Activated CD8-positive, alpha-beta T cell treated with anti-CD3 and anti-CD28 coated beads for 36 hours (primary cell): ENCODE results near the gene KCTD16. TPM values are rescaled to one million over a fixed set of nuclear protein-coding genes. Genes with fewer than 3 reads are reported as not detected.

Experiments
- ATAC-seq: fragments of 200-7000 bp; cut with Tn5 transposase; one replicate; pipeline ENCODE4 v1.10.0; 2021; ENCODE audit warnings: mild to moderate bottlenecking, moderate library complexity
- CTCF ChIA-PET: fragments of 350-600 bp; sonication (Branson Sonifier 250); formaldehyde crosslinking; loops from one replicate; lab custom pipeline; 2021; ENCODE audit warnings: antibody characterized with exemption; lab: Charles Lee
- POLR2A ChIA-PET: fragments of 350-600 bp; sonication (Branson Sonifier 250); formaldehyde crosslinking; loops from one replicate; lab custom pipeline; 2021; ENCODE audit warnings: antibody characterized with exemption; lab: Charles Lee
- DNase-seq: peaks from one replicate; pipeline ENCODE4 v3.0.0-alpha.2; 2020
- H3K27ac Mint-ChIP-seq: one replicate; pipeline ENCODE4 v1.8.0; 2021; ENCODE audit warnings: mild to moderate bottlenecking, mixed read lengths
- H3K27me3 Mint-ChIP-seq: one replicate; pipeline ENCODE4 v1.8.0; 2021; ENCODE audit warnings: mixed read lengths
- H3K36me3 Mint-ChIP-seq: one replicate; pipeline ENCODE4 v1.8.0; 2021; ENCODE audit warnings: low read depth, mixed read lengths
- H3K4me1 Mint-ChIP-seq: one replicate; pipeline ENCODE4 v1.8.0; 2021; ENCODE audit warnings: low read depth, mixed read lengths
- H3K4me3 Mint-ChIP-seq: one replicate; pipeline ENCODE4 v1.8.0; 2021; ENCODE audit warnings: mild to moderate bottlenecking, moderate library complexity, mixed read lengths
- H3K9me3 Mint-ChIP-seq: one replicate; pipeline ENCODE4 v1.8.0; 2021; ENCODE audit warnings: mixed read lengths
- CTCF ChIP-seq: fragments of 200-600 bp; IDR thresholded peaks from one replicate; pipeline ENCODE4 v1.8.0; 2022; ENCODE audit warnings: antibody characterized with exemption, mild to moderate bottlenecking
- intact Hi-C: fragments of 100-400 bp; cut with micrococcal nuclease; formaldehyde crosslinking; loops from one replicate; pipeline ENCODE4 v1.10.0; 2022
- total RNA-seq, 2 experiments: library from RNA; stranded (reverse); gene quantifications; one replicate each; pipeline ENCODE4 v1.2.3, GENCODE V29; 2021

Gene KCTD16
- total RNA-seq, 2 experiments from 2014 or later: 0.27 to 0.29 TPM

DNA sequence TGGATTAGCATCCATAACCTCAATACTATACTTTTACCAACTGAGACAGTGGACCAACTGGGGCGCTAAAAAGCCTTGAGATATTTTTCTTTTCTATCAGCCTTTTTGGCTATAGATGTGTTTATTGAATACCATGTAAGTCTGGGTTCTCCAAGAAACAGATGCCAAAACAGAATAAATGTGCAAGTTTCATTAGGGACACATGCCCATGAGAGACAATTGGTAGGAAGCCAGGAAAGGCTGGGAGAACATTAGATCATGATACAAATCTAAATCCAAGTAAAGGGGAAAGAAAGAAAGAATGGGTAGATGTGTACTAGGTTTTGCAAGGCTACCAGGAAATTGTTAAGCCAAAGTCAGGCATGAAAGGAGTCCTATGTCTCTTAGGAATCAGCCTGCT, 152.5 kb downstream of the KCTD16 start:
- Mint-ChIP-seq H3K27ac (no peak overlapping the region), H3K9me3 (no peaks in the 10 kb centered on the region), H3K27me3 (no peaks in the 10 kb centered on the region), H3K4me3 (no peak overlapping the region), H3K36me3 (no peaks in the 10 kb centered on the region), H3K4me1 (no peaks in the 10 kb centered on the region)
- POLR2A ChIA-PET: no interaction called here
- no peak for TF ChIP-seq CTCF
- intact Hi-C loops: no loop called here
- DNase-seq (no peak), ATAC-seq (no peak)
- CTCF ChIA-PET: no interaction called here

DNA sequence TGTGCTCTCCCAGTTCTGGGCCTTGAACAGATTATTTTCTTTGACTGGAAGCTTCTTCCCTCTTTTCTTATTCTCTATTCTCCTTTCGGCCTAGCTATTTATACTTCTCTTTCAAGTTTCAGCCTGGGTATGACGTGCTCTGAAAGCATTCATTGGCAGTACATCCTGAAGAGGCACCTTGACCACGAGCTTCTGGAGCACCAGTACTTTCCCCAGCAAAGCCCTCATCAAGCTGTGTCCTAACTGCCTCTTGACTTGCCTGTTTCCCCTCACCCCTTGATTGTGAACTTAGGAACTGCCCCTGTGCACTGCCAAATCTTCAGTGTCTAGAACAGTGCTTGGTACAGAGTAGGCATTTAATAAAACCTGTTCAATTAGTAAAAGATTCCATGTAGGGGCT, 154.9 kb downstream of the KCTD16 start:
- ATAC-seq: no peak
- TF ChIP-seq CTCF: no peak
- ChIA-PET POLR2A (no interaction called here), CTCF (no interaction called here)
- no peak for DNase-seq
- no peaks in the 10 kb centered on the region for H3K4me1 Mint-ChIP-seq
- H3K36me3 Mint-ChIP-seq: no peaks in the 10 kb centered on the region
- H3K4me3 Mint-ChIP-seq: no peak overlapping the region
- no peaks in the 10 kb centered on the region for H3K27me3 Mint-ChIP-seq
- intact Hi-C loops: no loop called here
- no peak overlapping the region for H3K27ac Mint-ChIP-seq
- H3K9me3 Mint-ChIP-seq: no peaks in the 10 kb centered on the region

DNA sequence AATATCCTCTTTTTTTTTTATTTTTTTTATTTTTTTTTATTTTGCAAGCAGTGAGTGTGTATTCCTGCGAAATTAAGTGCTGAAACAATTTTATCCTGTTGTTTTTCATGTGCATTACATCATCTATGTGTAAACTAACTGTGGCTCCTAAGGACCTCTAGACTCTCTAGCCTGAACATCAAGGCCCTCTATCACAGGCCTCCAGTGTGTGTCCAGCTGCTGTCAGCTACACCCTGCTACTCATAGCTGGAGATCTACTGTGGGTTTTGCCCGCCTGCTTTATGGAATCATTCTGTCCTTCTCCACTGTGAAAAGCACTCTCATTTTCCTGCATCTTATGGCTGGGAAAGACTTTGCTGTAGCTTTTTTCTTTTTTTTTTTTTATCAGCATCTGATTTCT, 157.8 kb downstream of the KCTD16 start:
- Mint-ChIP-seq H3K27ac (no peak overlapping the region), H3K9me3 (no peaks in the 10 kb centered on the region), H3K27me3 (no peaks in the 10 kb centered on the region), H3K4me3 (no peak overlapping the region), H3K36me3 (no peaks in the 10 kb centered on the region), H3K4me1 (no peaks in the 10 kb centered on the region)
- TF ChIP-seq CTCF: no peak
- intact Hi-C loops: no loop called here
- DNase-seq (no peak), ATAC-seq (no peak)
- POLR2A ChIA-PET: no interaction called here
- CTCF ChIA-PET: no interaction called here

DNA sequence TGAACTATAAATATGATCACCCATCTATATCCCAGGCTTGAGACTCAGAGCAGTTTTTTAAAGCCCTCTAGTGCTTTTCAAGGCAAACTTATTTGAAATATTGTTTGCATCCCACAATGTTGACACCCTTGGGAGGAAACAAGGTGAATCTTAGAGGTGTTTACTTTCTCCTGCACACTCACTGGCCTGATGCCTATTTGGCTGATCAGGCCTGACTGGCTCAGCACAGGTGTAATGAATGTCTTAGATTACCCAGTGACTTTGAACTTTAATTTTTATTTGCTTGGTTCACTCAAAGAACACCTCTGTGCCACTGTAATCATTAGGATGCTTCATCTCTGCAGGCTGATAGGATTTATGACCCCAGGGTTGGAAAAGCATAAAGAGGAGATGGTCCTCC, 158.3 kb downstream of the KCTD16 start:
- intact Hi-C loops: no loop called here
- ChIA-PET CTCF (no interaction called here), POLR2A (no interaction called here)
- Mint-ChIP-seq H3K4me1 (no peaks in the 10 kb centered on the region), H3K27me3 (no peaks in the 10 kb centered on the region), H3K36me3 (no peaks in the 10 kb centered on the region), H3K9me3 (no peaks in the 10 kb centered on the region), H3K4me3 (no peak overlapping the region), H3K27ac (no peak overlapping the region)
- ATAC-seq (no peak), DNase-seq (no peak)
- no peak for TF ChIP-seq CTCF

- ChIA-PET CTCF (no interaction called here), POLR2A (no interaction called here)
- no peak for ATAC-seq
- no peaks in the 10 kb centered on the region for H3K9me3 Mint-ChIP-seq
- intact Hi-C loops: no loop called here
- H3K4me3 Mint-ChIP-seq: no peak overlapping the region
- no peak for TF ChIP-seq CTCF
- H3K36me3 Mint-ChIP-seq: no peaks in the 10 kb centered on the region
- no peak overlapping the region for H3K27ac Mint-ChIP-seq
- H3K4me1 Mint-ChIP-seq: no peaks in the 10 kb centered on the region
- DNase-seq: no peak
- H3K27me3 Mint-ChIP-seq: no peaks in the 10 kb centered on the region
Measured at GRCh38 chr5:144329681-144330080, 159.0 kb downstream of the KCTD16 start.
